ENCODE measurements around the gene HSD17B11. TPM values are rescaled to one million over a fixed set of nuclear protein-coding genes. Genes with fewer than 3 reads are reported as not detected.

HSD17B11 gene
- total RNA-seq, 4 donors from 2014 or later = 62.0 to 142 (median 105) TPM

DNA sequence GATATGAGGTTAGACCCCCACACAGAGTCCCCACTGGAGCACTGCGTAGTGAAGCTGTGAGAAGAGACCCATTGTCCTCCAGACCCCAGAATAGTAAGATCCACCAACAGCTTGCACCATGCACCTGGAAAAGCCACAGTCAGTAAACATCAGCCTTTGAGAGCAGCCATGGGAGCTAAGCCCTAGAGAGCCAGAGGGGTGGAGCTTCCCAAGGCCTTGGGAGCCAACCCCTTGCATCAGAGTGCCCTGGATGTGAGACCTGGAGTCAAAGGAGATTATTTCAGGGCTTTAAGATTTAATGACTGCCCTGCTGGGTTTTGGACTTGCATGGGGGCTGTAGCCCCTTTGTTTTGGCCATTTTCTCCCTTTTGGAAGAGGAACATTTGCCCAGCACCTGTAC is 104.0 kb downstream of the HSD17B11 start:
- Histone ChIP-seq H3K9me3 (peaks cover 0 to 3% of the 10 kb centered on the region in 2 donors), H3K27me3 (no peaks in the 10 kb centered on the region), H3K4me3 (no peak overlapping the region), H3K36me3 (no peaks in the 10 kb centered on the region), H3K27ac (no peak overlapping the region), H3K4me1 (no peaks in the 10 kb centered on the region)
- no peak for TF ChIP-seq POLR2A (IDR thresholded peaks at IDR 0.05)
- no peak for TF ChIP-seq CTCF (IDR thresholded peaks at IDR 0.05)
- no peak for DNase-seq
- intact Hi-C loops (cut with DNase I; ENCODE audit: low total_unique reads) = no loop called here

Small RNA genes within 50 kb of the gene (microRNA-seq; reads per million reads assigned to microRNA genes)
- gene MIR5705 (ENCODE audit: borderline microRNAs expressed, borderline replicate concordance) = not detected

Small RNA genes within 50 kb of the gene (small RNA-seq; reads per million reads assigned to genes)
- not detected for gene MIR5705
- gene RN7SL681P = not detected

Other genes with a start within 250 kb of the HSD17B11 start
- gene KLHL8, start 170.6 kb downstream of the HSD17B11 start, total RNA-seq = 10 to 100 TPM in 3 of 4 donors, 1 to 10 TPM in 1; 10.0 to 31.8 (median 24.5) TPM
- 1 to 10 TPM in 1 of 4 donors, under 1 TPM in 2, not detected in 1; 0.14 to 2.4 (median 0.26) TPM for gene HSD17B13, start 68.3 kb downstream of the HSD17B11 start, total RNA-seq
- 10 to 100 TPM; 23.1 to 40.9 (median 39.0) TPM for gene NUDT9, start 31.4 kb upstream of the HSD17B11 start, total RNA-seq
- gene SPARCL1, start 138.2 kb upstream of the HSD17B11 start, total RNA-seq = 1,000 to 10,000 TPM; 1,025 to 1,777 (median 1,327) TPM
- gene DSPP, start 217.3 kb upstream of the HSD17B11 start, total RNA-seq = not detected